GM18907 (cell line): ENCODE data around the gene ARHGAP22.

Experiments
- ATAC-seq: cut with Tn5 transposase; IDR thresholded peaks from one replicate; pipeline ENCODE4 v1.9.1; 2021; ENCODE audit warnings: mild to moderate bottlenecking, moderate library complexity; ENCODE audit not compliant: unreplicated experiment

ARHGAP22 gene

GRCh38 chr10:48501226-48501625, 103.6 kb downstream of the ARHGAP22 start:
- no peak for ATAC-seq

GRCh38 chr10:48500771-48501170, 104.1 kb downstream of the ARHGAP22 start:
- ATAC-seq: no peak

- no peak for ATAC-seq
These were observed 105.8 kb downstream of the ARHGAP22 start for GRCh38 chr10:48498940-48499510.

GRCh38 chr10:48497780-48498770, 106.8 kb downstream of the ARHGAP22 start:
- ATAC-seq: no peak

- no peak for ATAC-seq
These were observed 107.8 kb downstream of the ARHGAP22 start for GRCh38 chr10:48496831-48497779.

- no peak for ATAC-seq
These were observed 108.6 kb downstream of the ARHGAP22 start for GRCh38 chr10:48496105-48496830.

- ATAC-seq: no peak
These were observed 109.4 kb downstream of the ARHGAP22 start for GRCh38 chr10:48495282-48496045.

GRCh38 chr10:48494611-48495010, 110.3 kb downstream of the ARHGAP22 start:
- no peak for ATAC-seq

- ATAC-seq: no peak
These were observed 110.8 kb downstream of the ARHGAP22 start for GRCh38 chr10:48494073-48494472.

GRCh38 chr10:48493083-48493871, 111.6 kb downstream of the ARHGAP22 start:
- no peak for ATAC-seq

GRCh38 chr10:48492201-48492600, 112.7 kb downstream of the ARHGAP22 start:
- no peak for ATAC-seq

GRCh38 chr10:48491392-48492139, 113.3 kb downstream of the ARHGAP22 start:
- no peak for ATAC-seq

GRCh38 chr10:48490946-48491345, 113.9 kb downstream of the ARHGAP22 start:
- no peak for ATAC-seq

- no peak for ATAC-seq
These were observed 114.3 kb downstream of the ARHGAP22 start for GRCh38 chr10:48490571-48490940.

- ATAC-seq: no peak
These were observed 115.8 kb downstream of the ARHGAP22 start for GRCh38 chr10:48489099-48489498.

GRCh38 chr10:48487244-48487643, 117.6 kb downstream of the ARHGAP22 start:
- ATAC-seq: no peak

GRCh38 chr10:48485711-48486110, 119.2 kb downstream of the ARHGAP22 start:
- no peak for ATAC-seq

- ATAC-seq: no peak
These were observed 120.0 kb downstream of the ARHGAP22 start for GRCh38 chr10:48484911-48485310.
